GM18867 (cell line): Measurements from ENCODE around the gene C22orf15.

Experiments
- ATAC-seq: cut with Tn5 transposase; IDR thresholded peaks from one replicate; pipeline ENCODE4 v1.9.1; 2021; ENCODE audit warnings: mild to moderate bottlenecking, moderate library complexity; ENCODE audit not compliant: unreplicated experiment

The C22orf15 gene

GRCh38 chr22:23750714-23751440 is 11.9 kb upstream of the C22orf15 start, which contains the start of gene ZNF70:
ZNF70 (minus strand) TSS chr22:23751112; CDS start chr22:23745140, 5,972 bp downstream.
- ATAC-seq: peak; percentile 81

- peak; percentile 20 for ATAC-seq
Measured at GRCh38 chr22:23751441-23751996, 11.3 kb upstream of the C22orf15 start.

DNA sequence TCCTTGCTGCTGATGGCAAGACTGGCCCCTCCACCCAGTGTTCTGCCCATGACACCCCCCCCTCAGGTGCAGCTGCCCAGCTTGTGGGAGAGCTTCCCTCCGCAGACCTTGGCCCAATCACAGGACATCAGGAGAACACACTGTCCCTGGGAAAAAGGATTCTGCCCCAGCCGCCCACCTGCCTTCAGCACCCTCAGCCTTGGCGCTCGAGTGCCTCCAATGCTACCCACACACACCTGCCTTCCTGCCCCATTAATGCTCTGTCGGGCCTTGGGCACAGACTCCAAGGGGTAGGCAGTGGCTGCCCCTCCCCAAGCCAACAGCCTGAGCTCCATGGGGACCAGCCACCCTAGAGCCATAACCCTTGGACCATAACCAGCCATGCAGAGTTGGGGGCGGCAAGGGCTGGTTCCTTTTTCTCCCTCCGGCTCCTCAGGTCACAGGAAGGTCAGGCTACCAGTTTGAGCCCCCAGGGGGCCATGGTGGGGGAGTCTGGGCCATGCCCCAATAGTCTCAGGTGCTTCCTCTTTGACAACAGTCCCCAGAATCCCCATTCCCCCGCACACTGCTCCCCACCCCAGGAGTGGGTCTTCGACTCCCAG is 10.6 kb upstream of the C22orf15 start:
- no peak for ATAC-seq

- ATAC-seq: no peak
Measured at GRCh38 chr22:23752750-23753149, 10.0 kb upstream of the C22orf15 start.

GRCh38 chr22:23753385-23753784 is 9.4 kb upstream of the C22orf15 start:
- no peak for ATAC-seq

GRCh38 chr22:23754220-23754919 is 8.4 kb upstream of the C22orf15 start, which contains the start of gene VPREB3:
VPREB3 (minus strand) TSS chr22:23754425; CDS start chr22:23754363, 62 bp downstream.
- no peak for ATAC-seq

DNA sequence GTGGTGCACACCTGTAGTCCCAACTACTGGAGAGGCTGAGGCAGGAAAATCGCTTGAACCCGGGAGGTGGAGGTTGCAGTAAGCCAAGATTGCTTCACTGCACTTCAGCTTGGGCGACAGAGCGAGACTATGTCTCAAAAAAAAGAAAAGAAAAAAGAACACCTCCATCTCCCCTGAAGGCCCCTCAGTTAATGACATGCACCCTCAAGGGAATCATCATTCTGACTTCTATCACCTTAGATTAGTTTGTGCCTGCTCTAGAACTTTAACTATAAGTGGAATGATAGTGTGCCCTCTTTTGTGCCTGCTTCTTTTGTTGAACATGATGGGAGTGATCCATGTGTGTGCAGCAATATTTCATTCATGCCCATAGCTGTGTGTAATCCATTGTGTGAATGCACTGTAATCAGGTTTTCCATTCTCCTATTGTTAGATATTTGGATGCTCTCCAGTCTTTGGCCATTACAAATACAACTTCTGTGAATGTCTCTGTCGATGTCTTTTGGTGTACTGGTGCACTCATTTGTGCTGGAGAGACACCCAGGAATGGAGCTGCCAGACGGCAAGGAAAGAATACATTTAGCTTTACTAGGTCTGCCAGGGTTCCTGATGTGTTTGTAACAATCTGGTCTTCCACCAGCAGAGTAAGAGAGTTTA is 7.7 kb upstream of the C22orf15 start:
- ATAC-seq: no peak

DNA sequence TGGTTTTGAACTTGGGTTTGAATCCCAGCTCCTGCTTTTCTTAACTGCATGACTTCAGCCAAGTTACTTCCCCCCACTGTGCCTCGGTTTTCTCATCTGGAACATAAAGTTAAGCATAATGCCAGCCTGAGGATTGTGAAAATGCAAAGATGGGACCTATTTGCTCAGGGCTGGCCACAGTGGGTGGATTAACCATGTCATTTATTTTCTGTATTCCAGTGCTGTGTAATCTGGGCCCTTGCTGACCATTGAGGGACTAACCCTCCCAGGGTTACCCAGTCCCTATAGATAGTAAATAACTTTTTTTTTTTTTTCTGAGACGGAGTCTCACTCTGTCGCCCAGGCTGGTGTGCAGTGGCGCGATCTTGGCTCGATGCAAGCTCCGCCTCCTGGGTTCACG is 7.1 kb upstream of the C22orf15 start:
- ATAC-seq: no peak

- no peak for ATAC-seq
Measured at GRCh38 chr22:23756891-23757290, 5.9 kb upstream of the C22orf15 start.

- ATAC-seq: no peak
Measured at GRCh38 chr22:23759566-23759965, 3.2 kb upstream of the C22orf15 start.

- no peak for ATAC-seq
Measured at GRCh38 chr22:23760056-23760455, 2.7 kb upstream of the C22orf15 start.

- no peak for ATAC-seq
Measured at GRCh38 chr22:23763579-23763945, 772 bp downstream of the C22orf15 start.

DNA sequence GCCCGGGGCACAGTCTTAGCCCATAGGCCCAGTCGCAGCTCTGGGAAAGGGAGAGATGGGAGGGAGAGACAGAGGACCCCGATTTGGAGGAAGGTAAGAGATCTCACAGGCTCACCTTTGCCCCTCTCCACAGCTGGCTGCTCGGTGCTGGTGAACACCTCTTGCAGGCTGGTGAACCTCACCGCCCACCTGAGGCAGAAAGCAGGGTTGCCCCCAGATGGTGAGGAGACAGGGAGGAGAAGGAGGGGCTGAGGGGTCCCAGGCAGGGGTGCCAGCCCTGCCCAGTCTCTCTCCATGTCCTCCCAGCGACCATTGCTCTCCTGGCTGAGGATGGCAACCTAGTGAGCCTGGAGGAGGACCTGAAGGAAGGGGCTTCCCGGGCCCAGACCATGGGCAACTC is 1.2 kb downstream of the C22orf15 start:
- ATAC-seq: no peak

DNA sequence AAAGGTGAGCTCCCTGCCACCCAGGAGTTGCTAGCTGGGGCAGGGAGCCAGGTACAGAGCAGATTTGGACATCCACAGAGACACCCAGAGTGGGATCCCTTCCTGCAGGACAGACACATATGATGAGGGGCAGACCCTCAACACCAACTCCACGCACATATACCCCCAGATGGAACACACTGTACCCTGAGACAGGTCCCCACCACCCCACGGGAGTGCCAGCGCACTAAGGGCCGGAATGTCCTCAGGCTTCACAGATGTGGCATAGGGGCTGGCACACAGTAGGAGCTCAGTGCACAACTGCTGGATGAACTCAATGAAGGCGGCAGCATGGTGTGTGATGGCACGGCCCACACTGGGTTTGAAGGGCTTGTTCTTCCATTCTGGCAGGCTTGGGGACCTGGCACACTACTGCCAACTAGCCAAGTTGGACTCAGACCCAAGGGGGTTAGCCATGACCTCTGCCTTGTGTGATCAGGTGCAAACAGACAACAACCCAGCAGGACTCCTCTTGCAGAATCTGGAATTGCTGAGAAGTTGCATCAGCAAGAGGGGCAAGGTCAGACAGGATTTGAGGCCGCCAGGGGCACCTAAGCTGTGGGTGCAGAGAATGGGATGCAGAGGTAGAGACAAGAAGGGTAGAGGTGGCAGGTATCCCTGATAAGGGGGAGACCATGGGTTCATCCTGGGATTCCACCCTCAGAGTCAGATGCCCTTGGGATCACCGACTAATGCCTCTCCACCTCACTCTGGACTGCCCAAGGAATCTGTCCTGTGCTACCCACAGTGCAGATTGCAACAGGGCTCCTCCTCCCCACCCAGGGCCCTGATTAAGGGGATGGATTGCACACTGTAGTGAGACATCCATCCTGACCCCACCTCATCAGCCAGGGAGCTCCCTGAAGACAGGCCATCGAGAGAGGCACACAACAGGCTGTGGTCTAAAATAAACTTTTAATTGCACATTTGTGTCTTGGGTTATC is 2.4 kb downstream of the C22orf15 start:
- ATAC-seq: no peak

- no peak for ATAC-seq
Measured at GRCh38 chr22:23767303-23767672, 4.5 kb downstream of the C22orf15 start.

DNA sequence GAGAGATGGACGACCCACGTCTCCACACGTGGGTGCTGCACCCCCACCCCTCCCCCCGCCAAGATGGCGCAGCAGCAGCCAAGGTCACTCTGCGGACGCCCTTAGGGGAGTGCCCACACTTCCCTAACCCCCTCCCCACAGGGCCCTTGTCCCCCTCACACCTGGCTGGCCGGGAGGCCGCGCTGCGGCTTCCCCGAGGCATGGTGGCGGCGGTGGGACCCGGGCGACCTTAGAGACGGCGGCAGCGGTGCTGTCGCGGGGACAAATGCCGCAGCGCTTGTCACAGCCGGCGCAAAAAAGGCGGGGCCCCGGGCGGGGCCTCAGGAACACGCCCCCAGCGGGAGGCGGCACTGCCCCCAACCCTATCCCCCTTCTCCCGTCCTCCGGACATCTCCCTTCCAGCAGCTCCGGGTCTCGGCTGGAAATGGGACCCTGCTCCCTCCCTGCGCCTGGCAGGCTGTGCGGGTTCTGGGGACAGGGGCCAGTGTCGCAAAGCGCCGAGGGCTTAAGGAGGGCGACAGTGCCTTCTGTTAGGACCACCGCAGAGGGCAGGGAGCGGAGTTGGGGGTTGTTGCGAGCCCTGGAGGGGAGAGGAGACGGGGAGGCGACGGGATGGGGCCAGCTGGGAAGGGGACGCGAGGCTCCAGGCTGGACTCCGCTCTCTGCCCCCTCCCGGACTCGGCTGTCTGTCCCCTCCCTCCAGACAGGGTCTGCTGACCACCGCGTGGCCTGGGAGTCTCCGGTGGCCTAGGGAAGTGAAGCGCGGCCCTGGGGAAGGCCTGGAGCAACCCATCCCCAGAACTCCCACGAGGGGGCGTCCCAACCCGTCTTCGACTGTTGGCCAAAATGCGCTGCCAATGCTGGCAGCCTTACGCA is 5.1 kb downstream of the C22orf15 start, which contains the start of gene CHCHD10:
TSS of gene CHCHD10 (minus strand) at position 300 of the 876 bp plus-strand sequence. CDS start at position 202, 98 bp downstream.
- peak; percentile 56 for ATAC-seq

DNA sequence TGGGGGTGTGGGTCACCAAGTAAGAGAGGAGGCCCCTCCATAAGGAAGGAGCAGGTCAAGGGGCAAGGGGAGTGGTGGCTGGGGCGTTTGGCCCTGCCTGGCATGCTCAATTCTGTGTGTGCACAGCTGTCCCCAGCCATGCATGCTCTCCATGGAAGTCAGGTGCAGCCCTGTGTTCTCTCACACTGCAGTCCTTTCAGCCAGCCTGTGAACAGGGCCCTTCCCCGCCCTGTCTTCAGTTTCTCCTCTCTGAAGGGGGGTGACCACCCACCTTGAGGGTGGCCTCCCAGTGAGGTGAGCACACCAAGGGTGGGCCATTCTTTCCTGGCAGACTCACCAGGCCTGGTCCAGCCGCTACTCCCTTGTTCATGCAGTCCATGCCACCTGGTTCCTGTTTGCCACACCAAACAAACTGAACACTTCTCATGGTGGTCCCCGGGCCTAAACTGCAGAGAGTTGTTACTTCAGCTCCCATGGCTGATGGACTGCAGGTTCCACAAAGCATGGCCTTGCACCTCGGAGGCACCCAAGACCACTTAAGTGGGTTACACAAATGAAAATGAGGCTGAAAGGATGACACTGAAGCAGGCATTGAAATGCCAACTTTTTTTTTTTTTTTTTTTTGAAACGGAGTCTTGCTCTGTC is 6.7 kb downstream of the C22orf15 start:
- ATAC-seq: no peak

DNA sequence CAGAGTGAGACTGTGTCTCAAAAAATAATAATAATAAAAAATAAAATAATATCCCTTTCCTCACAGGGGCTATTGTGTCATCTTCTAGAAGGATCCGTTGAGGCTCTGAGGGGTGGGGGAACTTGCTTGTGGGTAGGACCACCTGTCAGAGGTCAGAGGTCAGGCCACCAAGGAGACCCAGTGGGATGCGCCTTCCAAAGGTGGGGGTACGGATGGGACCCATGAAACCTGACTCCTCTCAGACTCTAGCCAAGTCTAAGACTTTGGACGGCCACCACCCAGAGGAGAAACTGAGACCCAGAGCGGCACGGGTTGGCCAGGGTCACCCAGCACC is 9.5 kb downstream of the C22orf15 start:
- no peak for ATAC-seq
